Neural cell (in vitro differentiated cells): ENCODE data around the gene GNA15. TPM values are rescaled to one million over a fixed set of nuclear protein-coding genes. Genes with fewer than 3 reads are reported as not detected.

ENCODE experiments used
- H2AFZ ChIP-seq: fragments of 200-600, 300-800 bp; sonication (generic), shearing (Covaris generic); 2 replicates; pipeline ENCODE4 v1.6.0; 2014; ENCODE audit warnings: low read depth, mild to moderate bottlenecking, antibody characterized with exemption, low read length, moderate library complexity
- H3F3A ChIP-seq: fragments of 200-600 bp; shearing (Covaris generic); 2 replicates; pipeline ENCODE4 v1.6.1; 2016; ENCODE audit warnings: mild to moderate bottlenecking, moderate library complexity, mixed read lengths, antibody characterized with exemption, low read length; ENCODE audit not compliant: insufficient read depth, poor library complexity, severe bottlenecking
- H3K27ac ChIP-seq: fragments of 200-600, 300-800 bp; sonication (generic), shearing (Covaris generic); 2 replicates; pipeline ENCODE4 v1.5.1; 2014; ENCODE audit warnings: mild to moderate bottlenecking, low read length, moderate library complexity
- H3K27me3 ChIP-seq: fragments of 300-800, 200-600 bp; sonication (generic), shearing (Covaris generic); 2 replicates; pipeline ENCODE4 v1.6.0; 2014; ENCODE audit warnings: mild to moderate bottlenecking, low read depth, low read length, moderate library complexity; ENCODE audit not compliant: insufficient read depth
- H3K36me3 ChIP-seq: fragments of 300-800, 200-600 bp; sonication (generic), shearing (Covaris generic); 2 replicates; pipeline ENCODE4 v1.5.1; 2014; ENCODE audit warnings: mild to moderate bottlenecking, antibody characterized with exemption, low read length, moderate library complexity; ENCODE audit not compliant: insufficient read depth
- H3K4me2 ChIP-seq: fragments of 300-800, 200-600 bp; sonication (generic), shearing (Covaris generic); 2 replicates; pipeline ENCODE4 v1.6.0; 2014; ENCODE audit warnings: mild to moderate bottlenecking, low read length
- H3K4me3 ChIP-seq: fragments of 300-800, 200-600 bp; sonication (generic), shearing (Covaris generic); 2 replicates; pipeline ENCODE4 v1.5.1; 2014; ENCODE audit warnings: mild to moderate bottlenecking, low read length, moderate library complexity
- H3K79me2 ChIP-seq: fragments of 200-600 bp; shearing (Covaris generic); replicated peaks from 2 replicates; pipeline ENCODE4 v1.6.0; 2014; ENCODE audit warnings: mild to moderate bottlenecking, low read length, moderate library complexity; ENCODE audit not compliant: insufficient read depth
- H3K9ac ChIP-seq: fragments of 300-800, 200-600 bp; sonication (generic), shearing (Covaris generic); 2 replicates; pipeline ENCODE4 v1.6.1; 2016; ENCODE audit warnings: mild to moderate bottlenecking, low read length, mixed read lengths
- H3K9me2 ChIP-seq: fragments of 200-600 bp; shearing (Covaris generic); 2 replicates; pipeline ENCODE4 v1.6.1; 2016; ENCODE audit warnings: mild to moderate bottlenecking, low read length, mixed read lengths; ENCODE audit not compliant: insufficient read depth
- H3K9me3 ChIP-seq: fragments of 200-600, 300-800 bp; sonication (generic), shearing (Covaris generic); 2 replicates; pipeline ENCODE4 v1.6.1; 2016; ENCODE audit warnings: mild to moderate bottlenecking, mixed run types, low read length, moderate library complexity, mixed read lengths
- H4K20me1 ChIP-seq: fragments of 200-600 bp; shearing (Covaris generic); 2 replicates; pipeline ENCODE4 v1.6.1; 2016; ENCODE audit warnings: mild to moderate bottlenecking, mixed run types; ENCODE audit not compliant: insufficient read depth
- EP300 ChIP-seq: fragments of 450-650 bp; conservative IDR thresholded peaks from 2 replicates; pipeline ENCODE4 v1.6.1; 2014; ENCODE audit warnings: antibody characterized with exemption, mild to moderate bottlenecking, moderate library complexity; ENCODE audit not compliant: poor library complexity, severe bottlenecking
- EZH2 ChIP-seq: fragments of 200-600, 300-800 bp; shearing (Covaris generic), sonication (generic); IDR thresholded peaks from 2 replicates; pipeline ENCODE4 v1.6.1; 2014; ENCODE audit warnings: antibody characterized with exemption, low read length, borderline replicate concordance, mild to moderate bottlenecking; ENCODE audit not compliant: insufficient read depth, poor library complexity, severe bottlenecking
- MXI1 ChIP-seq: fragments of 450-650 bp; conservative IDR thresholded peaks from 2 replicates; pipeline ENCODE4 v1.6.1; 2014; ENCODE audit warnings: antibody characterized with exemption, mild to moderate bottlenecking; ENCODE audit not compliant: poor library complexity, severe bottlenecking
- POLR2AphosphoS5 ChIP-seq: IDR thresholded peaks from 2 replicates; pipeline ENCODE4 v1.6.1; 2012
- RAD21 ChIP-seq: fragments of 450-650 bp; conservative IDR thresholded peaks from 2 replicates; pipeline ENCODE4 v1.6.1; 2014; ENCODE audit warnings: antibody characterized with exemption, mild to moderate bottlenecking, moderate library complexity
- REST ChIP-seq: IDR thresholded peaks from 2 replicates; pipeline ENCODE4 v1.6.1; 2012; ENCODE audit warnings: borderline replicate concordance
- SMC3 ChIP-seq: fragments of 450-650 bp; conservative IDR thresholded peaks from 2 replicates; pipeline ENCODE4 v1.6.1; 2014; ENCODE audit warnings: antibody characterized with exemption, mild to moderate bottlenecking, moderate library complexity; ENCODE audit not compliant: poor library complexity
- TAF1 ChIP-seq: IDR thresholded peaks from 2 replicates; pipeline ENCODE4 v1.6.1; 2012; ENCODE audit warnings: low read depth
- polyA plus RNA-seq: library from polyadenylated mRNA; depleted of rRNA; stranded (reverse); fragments of >200 nt; gene quantifications from 2 replicates; pipeline ENCODE4 v1.2.3, GENCODE V29; 2014
- TF ChIP-seq, protein P1 (sequence below): fragments of 450-650 bp; IDR thresholded peaks from 2 replicates; pipeline ENCODE4 v1.5.1; 2014; ENCODE audit warnings: antibody characterized with exemption, mild to moderate bottlenecking, moderate library complexity; ENCODE audit not compliant: poor library complexity, severe bottlenecking

Gene GNA15
- polyA plus RNA-seq, 1 donor from 2014 or later = not detected

DNA sequence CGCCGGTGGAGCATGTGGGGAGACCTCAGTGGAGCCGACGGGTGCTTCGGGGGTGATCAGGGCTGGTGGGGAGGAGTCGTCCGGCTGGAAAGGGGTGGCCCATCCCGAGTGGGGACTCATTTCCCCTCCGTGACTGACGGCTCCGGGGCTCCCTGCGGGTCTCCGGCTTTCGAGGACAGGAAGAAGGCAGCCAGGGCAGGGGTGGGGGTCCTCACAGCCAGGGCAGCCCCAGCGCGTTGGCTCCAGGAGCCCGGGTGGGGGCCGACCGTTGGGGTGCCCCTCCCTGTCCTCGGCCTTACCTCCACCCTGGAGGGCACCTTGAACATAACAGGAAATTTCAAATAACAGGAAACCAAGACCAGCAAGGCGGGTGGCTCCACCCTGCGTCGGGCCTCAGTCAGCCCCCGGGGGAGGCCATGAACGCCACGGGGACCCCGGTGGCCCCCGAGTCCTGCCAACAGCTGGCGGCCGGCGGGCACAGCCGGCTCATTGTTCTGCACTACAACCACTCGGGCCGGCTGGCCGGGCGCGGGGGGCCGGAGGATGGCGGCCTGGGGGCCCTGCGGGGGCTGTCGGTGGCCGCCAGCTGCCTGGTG is 42.6 kb downstream of the GNA15 start, which contains the start of gene S1PR4:
Gene S1PR4 (plus strand): TSS at position 393 of the 596 bp plus-strand sequence. CDS start 24 bp downstream, at position 417.
- Histone ChIP-seq H3K4me3 (no peak within 1 kb of the TSS), H4K20me1 (no peaks in the 10 kb centered on the region), H3K36me3 (no peaks in the 10 kb centered on the region), H3K27me3 (no peaks in the 10 kb centered on the region), H2AFZ (no peak within 1 kb of the TSS), H3K4me2 (no peak within 1 kb of the TSS), H3K9ac (no peak within 1 kb of the TSS), H3K9me3 (no peaks in the 10 kb centered on the region), H3K27ac (no peak within 1 kb of the TSS), H3K79me2 (no peaks in the 10 kb centered on the region), H3F3A (no peaks in the 10 kb centered on the region), H3K9me2 (no peaks in the 10 kb centered on the region)
- TF ChIP-seq, protein P1, sequence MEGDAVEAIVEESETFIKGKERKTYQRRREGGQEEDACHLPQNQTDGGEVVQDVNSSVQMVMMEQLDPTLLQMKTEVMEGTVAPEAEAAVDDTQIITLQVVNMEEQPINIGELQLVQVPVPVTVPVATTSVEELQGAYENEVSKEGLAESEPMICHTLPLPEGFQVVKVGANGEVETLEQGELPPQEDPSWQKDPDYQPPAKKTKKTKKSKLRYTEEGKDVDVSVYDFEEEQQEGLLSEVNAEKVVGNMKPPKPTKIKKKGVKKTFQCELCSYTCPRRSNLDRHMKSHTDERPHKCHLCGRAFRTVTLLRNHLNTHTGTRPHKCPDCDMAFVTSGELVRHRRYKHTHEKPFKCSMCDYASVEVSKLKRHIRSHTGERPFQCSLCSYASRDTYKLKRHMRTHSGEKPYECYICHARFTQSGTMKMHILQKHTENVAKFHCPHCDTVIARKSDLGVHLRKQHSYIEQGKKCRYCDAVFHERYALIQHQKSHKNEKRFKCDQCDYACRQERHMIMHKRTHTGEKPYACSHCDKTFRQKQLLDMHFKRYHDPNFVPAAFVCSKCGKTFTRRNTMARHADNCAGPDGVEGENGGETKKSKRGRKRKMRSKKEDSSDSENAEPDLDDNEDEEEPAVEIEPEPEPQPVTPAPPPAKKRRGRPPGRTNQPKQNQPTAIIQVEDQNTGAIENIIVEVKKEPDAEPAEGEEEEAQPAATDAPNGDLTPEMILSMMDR = no peak
- TF ChIP-seq SMC3 (no peak), REST (no peak), RAD21 (no peak), EZH2 (no peak), POLR2AphosphoS5 (no peak), TAF1 (no peak), EP300 (no peak), MXI1 (no peak)

DNA sequence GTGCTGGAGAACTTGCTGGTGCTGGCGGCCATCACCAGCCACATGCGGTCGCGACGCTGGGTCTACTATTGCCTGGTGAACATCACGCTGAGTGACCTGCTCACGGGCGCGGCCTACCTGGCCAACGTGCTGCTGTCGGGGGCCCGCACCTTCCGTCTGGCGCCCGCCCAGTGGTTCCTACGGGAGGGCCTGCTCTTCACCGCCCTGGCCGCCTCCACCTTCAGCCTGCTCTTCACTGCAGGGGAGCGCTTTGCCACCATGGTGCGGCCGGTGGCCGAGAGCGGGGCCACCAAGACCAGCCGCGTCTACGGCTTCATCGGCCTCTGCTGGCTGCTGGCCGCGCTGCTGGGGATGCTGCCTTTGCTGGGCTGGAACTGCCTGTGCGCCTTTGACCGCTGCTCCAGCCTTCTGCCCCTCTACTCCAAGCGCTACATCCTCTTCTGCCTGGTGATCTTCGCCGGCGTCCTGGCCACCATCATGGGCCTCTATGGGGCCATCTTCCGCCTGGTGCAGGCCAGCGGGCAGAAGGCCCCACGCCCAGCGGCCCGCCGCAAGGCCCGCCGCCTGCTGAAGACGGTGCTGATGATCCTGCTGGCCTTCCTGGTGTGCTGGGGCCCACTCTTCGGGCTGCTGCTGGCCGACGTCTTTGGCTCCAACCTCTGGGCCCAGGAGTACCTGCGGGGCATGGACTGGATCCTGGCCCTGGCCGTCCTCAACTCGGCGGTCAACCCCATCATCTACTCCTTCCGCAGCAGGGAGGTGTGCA is 43.3 kb downstream of the GNA15 start:
- no peak overlapping the region for H2AFZ ChIP-seq
- no peak overlapping the region for H3K4me2 ChIP-seq
- no peak overlapping the region for H3K4me3 ChIP-seq
- H3F3A ChIP-seq = no peaks in the 10 kb centered on the region
- no peaks in the 10 kb centered on the region for H3K9me2 ChIP-seq
- H3K27ac ChIP-seq = no peak overlapping the region
- no peaks in the 10 kb centered on the region for H3K9me3 ChIP-seq
- no peak overlapping the region for H3K9ac ChIP-seq
- H3K27me3 ChIP-seq = no peaks in the 10 kb centered on the region
- no peaks in the 10 kb centered on the region for H4K20me1 ChIP-seq
- H3K36me3 ChIP-seq = no peaks in the 10 kb centered on the region
- no peaks in the 10 kb centered on the region for H3K79me2 ChIP-seq
- TF ChIP-seq TAF1 (no peak), EZH2 (no peak), MXI1 (no peak), REST (no peak), SMC3 (no peak), RAD21 (no peak)
- TF ChIP-seq, protein P1 = no peak
